Measurements from ENCODE around the gene PXYLP1.
"Not testable (repeated sequence)": the region's sequence is repeated elsewhere in the genome, so short reads cannot be mapped to it uniquely, and the experiment has no call there.

The PXYLP1 gene

DNA sequence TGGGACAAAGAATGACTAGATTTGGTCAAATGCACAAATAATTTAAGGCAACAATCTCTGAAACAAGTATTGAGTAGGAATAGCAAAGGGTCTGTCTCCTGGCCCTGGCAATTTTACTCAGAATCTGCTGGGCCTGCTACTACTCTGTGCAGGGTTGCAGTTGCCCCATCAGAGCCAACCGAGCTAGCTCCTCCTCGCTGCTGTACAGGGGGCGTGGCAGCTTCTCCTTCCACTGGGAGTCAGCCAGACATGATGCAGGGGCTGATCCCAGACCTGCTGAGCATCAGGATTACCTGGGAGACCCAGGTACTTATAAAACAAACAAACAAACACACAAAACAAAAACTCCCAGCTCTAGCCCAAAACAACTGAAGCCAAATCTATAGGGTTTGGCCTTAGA is 30.5 kb upstream of the PXYLP1 start:
- DNase-seq (ENCODE audit: low spot score), result no peak
- TF ChIP-seq, protein P1, sequence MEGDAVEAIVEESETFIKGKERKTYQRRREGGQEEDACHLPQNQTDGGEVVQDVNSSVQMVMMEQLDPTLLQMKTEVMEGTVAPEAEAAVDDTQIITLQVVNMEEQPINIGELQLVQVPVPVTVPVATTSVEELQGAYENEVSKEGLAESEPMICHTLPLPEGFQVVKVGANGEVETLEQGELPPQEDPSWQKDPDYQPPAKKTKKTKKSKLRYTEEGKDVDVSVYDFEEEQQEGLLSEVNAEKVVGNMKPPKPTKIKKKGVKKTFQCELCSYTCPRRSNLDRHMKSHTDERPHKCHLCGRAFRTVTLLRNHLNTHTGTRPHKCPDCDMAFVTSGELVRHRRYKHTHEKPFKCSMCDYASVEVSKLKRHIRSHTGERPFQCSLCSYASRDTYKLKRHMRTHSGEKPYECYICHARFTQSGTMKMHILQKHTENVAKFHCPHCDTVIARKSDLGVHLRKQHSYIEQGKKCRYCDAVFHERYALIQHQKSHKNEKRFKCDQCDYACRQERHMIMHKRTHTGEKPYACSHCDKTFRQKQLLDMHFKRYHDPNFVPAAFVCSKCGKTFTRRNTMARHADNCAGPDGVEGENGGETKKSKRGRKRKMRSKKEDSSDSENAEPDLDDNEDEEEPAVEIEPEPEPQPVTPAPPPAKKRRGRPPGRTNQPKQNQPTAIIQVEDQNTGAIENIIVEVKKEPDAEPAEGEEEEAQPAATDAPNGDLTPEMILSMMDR (IDR thresholded peaks at IDR 0.05; ENCODE audit: extremely low read depth, missing control alignments), result no peak

DNA sequence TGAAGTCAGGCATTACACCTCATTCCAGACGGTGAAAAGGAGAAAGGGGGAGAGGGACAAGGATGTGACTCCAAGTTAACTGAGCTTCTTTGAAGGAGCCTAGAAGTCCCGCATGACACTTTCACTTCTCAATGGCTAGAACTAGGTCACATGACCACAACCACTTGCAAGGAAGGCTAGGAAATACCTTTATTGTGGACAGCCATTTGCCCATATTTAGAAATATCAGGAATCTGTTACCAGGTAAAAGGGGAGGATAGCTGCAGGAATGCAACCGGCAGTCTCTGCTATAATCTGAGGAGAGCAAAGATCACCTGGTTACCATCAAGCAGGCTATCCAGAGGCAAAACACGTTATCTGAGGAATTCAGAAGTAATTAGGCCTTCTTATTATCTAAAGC is 28.9 kb upstream of the PXYLP1 start:
- no peak for DNase-seq (ENCODE audit: low spot score)
- TF ChIP-seq, protein P1 (IDR thresholded peaks at IDR 0.05; ENCODE audit: extremely low read depth, missing control alignments), result no peak

DNA sequence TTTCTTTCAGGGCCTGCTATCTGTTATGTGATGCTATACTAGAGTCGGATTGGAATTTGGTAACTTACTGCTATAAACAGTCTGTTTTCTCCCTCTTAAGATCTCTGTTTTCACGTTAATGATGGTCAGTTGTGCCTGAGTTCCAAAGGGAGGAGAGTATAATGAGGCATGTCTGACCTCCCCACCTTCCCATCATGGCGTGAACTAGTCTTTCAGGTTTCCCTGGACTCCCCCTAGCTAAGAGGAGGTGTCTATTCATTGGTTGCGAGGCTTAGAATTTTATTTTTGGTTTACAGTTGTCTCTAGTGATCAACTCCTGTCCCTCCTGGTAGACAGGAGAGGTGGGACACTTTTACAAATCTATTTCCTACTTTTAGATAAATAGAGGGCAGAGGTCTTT is 27.8 kb upstream of the PXYLP1 start:
- TF ChIP-seq, protein P1 (IDR thresholded peaks at IDR 0.05; ENCODE audit: extremely low read depth, missing control alignments), result no peak

DNA sequence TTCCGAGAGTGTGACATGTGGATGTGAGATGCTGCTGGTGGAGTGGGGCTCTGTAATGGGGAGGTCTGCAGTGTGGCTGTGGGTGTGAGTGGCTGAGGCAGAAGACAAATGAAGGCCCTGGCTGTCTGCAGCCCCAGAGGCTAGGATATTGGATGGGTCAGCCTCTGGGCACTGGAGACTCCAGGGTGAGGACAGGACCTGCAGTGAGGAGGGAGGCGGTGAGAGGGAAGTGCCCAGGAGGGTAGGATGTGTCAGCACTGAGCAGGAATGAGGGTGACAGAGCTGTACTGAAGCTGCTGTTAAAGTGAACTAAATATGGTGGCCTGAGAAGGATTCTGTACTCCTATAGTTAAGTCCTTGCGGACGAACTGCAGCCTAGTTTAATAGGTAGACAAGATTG is 27.3 kb upstream of the PXYLP1 start:
- DNase-seq (ENCODE audit: low spot score), result no peak
- TF ChIP-seq, protein P1 (IDR thresholded peaks at IDR 0.05; ENCODE audit: extremely low read depth, missing control alignments), result no peak

More for the DNA sequence above, 27.8 kb upstream of the PXYLP1 start:
- DNase-seq (ENCODE audit: low spot score), result no peak

DNA sequence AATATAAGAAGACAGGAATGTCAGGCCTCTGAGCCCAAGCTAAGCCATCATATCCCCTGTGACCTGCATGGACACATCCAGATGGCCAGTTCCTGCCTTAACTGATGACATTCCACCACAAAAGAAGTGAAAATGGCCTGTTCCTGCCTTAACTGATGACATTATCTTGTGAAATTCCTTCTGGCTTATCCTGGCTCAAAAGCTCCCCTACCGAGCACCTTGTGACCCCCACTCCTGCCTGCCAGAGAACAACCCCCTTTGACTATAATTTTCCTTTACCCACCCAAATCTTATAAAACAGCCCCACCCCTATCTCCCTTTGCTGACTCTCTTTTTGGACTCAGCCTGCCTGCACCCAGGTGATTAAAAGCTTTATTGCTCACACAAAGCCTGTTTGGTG is 20.3 kb upstream of the PXYLP1 start:
- DNase-seq (ENCODE audit: low spot score), result not testable (repeated sequence)

DNA sequence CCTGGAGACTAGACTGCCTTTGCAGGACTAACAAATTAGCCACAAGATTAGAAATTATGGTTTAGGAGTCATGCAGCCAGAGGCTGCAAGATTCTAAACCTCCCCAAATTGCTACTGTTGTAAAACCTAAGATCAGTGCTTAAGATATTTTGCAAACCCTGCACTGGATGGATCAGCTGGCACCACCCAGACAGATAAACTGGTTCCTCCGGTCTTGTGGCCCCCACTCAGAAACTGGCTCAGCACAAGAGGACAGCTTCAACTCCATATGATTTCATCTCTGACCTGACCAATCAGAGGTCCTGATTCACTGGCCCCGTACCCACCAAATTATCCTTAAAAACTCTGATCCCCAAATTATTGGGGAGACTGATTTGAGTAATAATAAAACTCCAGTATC is 19.5 kb upstream of the PXYLP1 start:
- no peak for DNase-seq (ENCODE audit: low spot score)
- TF ChIP-seq, protein P1 (IDR thresholded peaks at IDR 0.05; ENCODE audit: extremely low read depth, missing control alignments), result no peak

DNA sequence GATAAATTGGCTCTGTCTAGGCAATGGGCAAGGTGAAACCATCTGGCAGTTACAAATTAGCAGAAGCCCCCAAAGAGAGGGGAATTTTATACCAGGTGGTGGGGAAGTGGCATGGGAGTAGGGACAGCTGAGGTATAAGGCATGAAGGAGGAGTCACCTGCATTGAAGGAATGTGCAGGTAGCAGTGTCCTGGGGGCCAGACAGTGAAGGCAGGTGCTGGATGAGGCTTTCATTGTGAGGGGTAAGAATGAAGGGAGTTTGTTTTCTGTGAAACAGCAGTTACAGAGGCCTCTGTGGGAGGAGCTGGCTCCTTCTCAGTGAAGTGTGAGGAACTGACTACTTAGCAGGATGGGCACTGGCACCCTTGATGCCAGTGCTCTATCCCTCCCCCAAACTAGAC is 19.1 kb upstream of the PXYLP1 start:
- no peak for DNase-seq (ENCODE audit: low spot score)
- TF ChIP-seq, protein P1 (IDR thresholded peaks at IDR 0.05; ENCODE audit: extremely low read depth, missing control alignments), result no peak

DNA sequence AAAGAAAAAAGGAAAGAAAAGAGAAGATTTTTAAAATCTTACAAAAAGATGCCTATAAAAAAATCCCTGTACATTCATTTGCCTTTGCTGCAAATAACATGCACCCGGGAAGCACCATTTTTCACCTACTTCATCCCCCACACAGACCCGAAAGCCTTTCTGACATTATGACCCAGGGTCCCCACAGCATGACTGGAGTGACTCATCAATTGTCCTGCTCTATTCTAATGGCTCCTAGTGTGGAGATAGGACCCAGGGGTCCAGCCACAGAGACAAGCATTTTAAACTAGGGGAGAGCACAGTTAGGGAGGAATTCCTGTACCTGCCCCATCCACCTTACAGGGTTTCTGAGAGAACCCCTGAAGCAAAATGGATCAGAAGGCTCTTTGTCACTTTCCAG is 14.7 kb upstream of the PXYLP1 start:
- no peak for DNase-seq (ENCODE audit: low spot score)
- TF ChIP-seq, protein P1 (IDR thresholded peaks at IDR 0.05; ENCODE audit: extremely low read depth, missing control alignments), result no peak
